Left ventricle myocardium inferior (tissue), 1 donor: Measurements from ENCODE around the gene CAMK2D. TPM values are rescaled to one million over a fixed set of nuclear protein-coding genes. Genes with fewer than 3 reads are reported as not detected.

Experiments used
- DNase-seq: peaks from one replicate; pipeline ENCODE4 v3.0.0-alpha.2; 2020
- H3K27ac ChIP-seq: fragments of 200-600 bp; replicated peaks from 2 replicates; pipeline ENCODE4 v1.8.0; 2021
- H3K27me3 ChIP-seq: fragments of 200-600 bp; 2 replicates; pipeline ENCODE4 v1.8.0; 2021; ENCODE audit warnings: low read depth
- H3K36me3 ChIP-seq: fragments of 200-600 bp; 2 replicates; pipeline ENCODE4 v1.8.0; 2021
- H3K4me1 ChIP-seq: fragments of 200-600 bp; 2 replicates; pipeline ENCODE4 v1.8.0; 2021
- H3K4me3 ChIP-seq: fragments of 200-600 bp; 2 replicates; pipeline ENCODE4 v1.8.0; 2021; ENCODE audit warnings: mild to moderate bottlenecking, moderate library complexity
- H3K9me3 ChIP-seq: fragments of 200-600 bp; replicated peaks from 2 replicates; pipeline ENCODE4 v1.8.0; 2021
- CTCF ChIP-seq: fragments of 200-600 bp; IDR thresholded peaks from 2 replicates; pipeline ENCODE4 v1.8.0; 2021; ENCODE audit warnings: antibody characterized with exemption, mild to moderate bottlenecking, borderline replicate concordance
- intact Hi-C: fragments of 100-400 bp; cut with micrococcal nuclease; formaldehyde crosslinking; loops from one replicate; pipeline ENCODE4 v1.11.0; 2022
- total RNA-seq: library from RNA; stranded (reverse); fragmentation: NEBNext Ultra II Directional; extraction: Animal tissue kit (Norgen Biotek cat#: 25700); gene quantifications from one replicate; pipeline ENCODE4 v1.2.1, GENCODE V29; 2021
- donor health status: DM: no; HTN: yes; CAD: no; lungs with severe emphysema.

CAMK2D gene
- total RNA-seq, 1 donor from 2014 or later: 223 TPM

- Histone ChIP-seq H3K4me1 (peaks cover 90% of the 10 kb centered on the region), H3K27ac (peak overlapping the region; percentile 80), H3K9me3 (no peaks in the 10 kb centered on the region), H3K27me3 (no peaks in the 10 kb centered on the region), H3K4me3 (no peak overlapping the region), H3K36me3 (peaks cover 3% of the 10 kb centered on the region)
- no peak for DNase-seq
- intact Hi-C loops: no loop called here
- no peak for TF ChIP-seq CTCF
These were observed 312.0 kb downstream of the CAMK2D start for GRCh38 chr4:113449410-113449974.

GRCh38 chr4:113447769-113448168 is 313.8 kb downstream of the CAMK2D start:
- peaks cover 85% of the 10 kb centered on the region for H3K4me1 ChIP-seq
- H3K9me3 ChIP-seq: no peaks in the 10 kb centered on the region
- H3K27me3 ChIP-seq: no peaks in the 10 kb centered on the region
- peak overlapping the region; percentile 80 for H3K27ac ChIP-seq
- peak overlapping the region; percentile 0 for H3K4me3 ChIP-seq
- DNase-seq: no peak
- intact Hi-C loops: no loop called here
- H3K36me3 ChIP-seq: no peaks in the 10 kb centered on the region
- no peak for TF ChIP-seq CTCF

GRCh38 chr4:113447061-113447460 is 314.5 kb downstream of the CAMK2D start:
- no peaks in the 10 kb centered on the region for H3K9me3 ChIP-seq
- H3K4me3 ChIP-seq: no peak overlapping the region
- no peak for TF ChIP-seq CTCF
- peak overlapping the region; percentile 80 for H3K27ac ChIP-seq
- peaks cover 78% of the 10 kb centered on the region for H3K4me1 ChIP-seq
- no peak for DNase-seq
- no peaks in the 10 kb centered on the region for H3K27me3 ChIP-seq
- intact Hi-C loops: no loop called here
- no peaks in the 10 kb centered on the region for H3K36me3 ChIP-seq

GRCh38 chr4:113446019-113446418 is 315.5 kb downstream of the CAMK2D start:
- Histone ChIP-seq H3K27me3 (no peaks in the 10 kb centered on the region), H3K4me3 (no peak overlapping the region), H3K9me3 (no peaks in the 10 kb centered on the region), H3K27ac (peak overlapping the region; percentile 80), H3K4me1 (peaks cover 68% of the 10 kb centered on the region), H3K36me3 (no peaks in the 10 kb centered on the region)
- no peak for TF ChIP-seq CTCF
- intact Hi-C loops: no loop called here
- no peak for DNase-seq

GRCh38 chr4:113445286-113445685 is 316.3 kb downstream of the CAMK2D start:
- Histone ChIP-seq H3K4me3 (no peak overlapping the region), H3K4me1 (peaks cover 60% of the 10 kb centered on the region), H3K36me3 (no peaks in the 10 kb centered on the region), H3K27me3 (no peaks in the 10 kb centered on the region), H3K27ac (peak overlapping the region; percentile 80), H3K9me3 (no peaks in the 10 kb centered on the region)
- TF ChIP-seq CTCF: no peak
- DNase-seq: peak; percentile 38
- intact Hi-C loops: no loop called here
